ENCODE data around the gene NFATC4.

- TF ChIP-seq CTCF (IDR thresholded peaks at IDR 0.05; ENCODE audit: poor library complexity, severe bottlenecking) (no peak), POLR2AphosphoS5 (IDR thresholded peaks at IDR 0.05) (no peak), EP300 (conservative IDR thresholded peaks at IDR 0.05; ENCODE audit: poor library complexity, severe bottlenecking) (no peak), TAF1 (IDR thresholded peaks at IDR 0.05; ENCODE audit: low read depth) (no peak), RAD21 (conservative IDR thresholded peaks at IDR 0.05) (no peak), EZH2 (IDR thresholded peaks at IDR 0.05; ENCODE audit: borderline replicate concordance, insufficient read depth, low read length, poor library complexity, severe bottlenecking) (no peak), REST (IDR thresholded peaks at IDR 0.05; ENCODE audit: borderline replicate concordance) (no peak), MXI1 (conservative IDR thresholded peaks at IDR 0.05; ENCODE audit: poor library complexity, severe bottlenecking) (no peak)
These were observed 203 bp downstream of the NFATC4 start for GRCh38 chr14:24368212-24368561.

All from neural cell (in vitro differentiated cells).